HepG2 (cell line): Measurements from ENCODE around the gene SLC6A6. TPM values are rescaled to one million over a fixed set of nuclear protein-coding genes. Genes with fewer than 3 reads are reported as not detected.

Experiments used
- ATAC-seq: fragments of 200-7000 bp; cut with Tn5 transposase; 3 replicates; pipeline ENCODE4 v1.9.1; 2020; ENCODE audit warnings: mild to moderate bottlenecking, moderate library complexity
- BruUV-seq: library from RNA; stranded (reverse); fragments of 400-500 nt; replicated peaks from 2 replicates; lab custom pipeline; 2021; lab: Mats Ljungman, UMichigan
- CTCF ChIA-PET: fragments of 300-600 bp; formaldehyde crosslinking; extraction: SDS; loops from one replicate; lab custom pipeline; 2021; ENCODE audit warnings: low total read pairs, inconsistent platforms, low intra/inter-chr PET ratio; lab: Yijun Ruan, JAX
- POLR2A ChIA-PET: fragments of 350-600 bp; sonication (Branson Sonifier 250); formaldehyde crosslinking; loops from one replicate; lab custom pipeline; 2020; ENCODE audit warnings: antibody characterized with exemption, inconsistent platforms; lab: Yijun Ruan, JAX
- DNase-seq: peaks from one replicate; pipeline ENCODE4 v3.0.0-alpha.2; 2015; ENCODE audit warnings: low spot score
- FAIRE-seq: peaks from 3 replicates; lab custom pipeline; 2011; peaks lifted over from hg19 to GRCh38; lab: Jason Lieb, UNC
- H2AFZ ChIP-seq: one replicate; pipeline ENCODE4 v1.6.1; 2011; ENCODE audit warnings: low read length, inconsistent platforms
- H3K27ac ChIP-seq: fragments of 300-600 bp; 3 replicates; pipeline ENCODE4 v1.8.0; 2011; ENCODE audit warnings: mixed run types, mild to moderate bottlenecking, mixed read lengths, low read length, inconsistent platforms; ENCODE audit not compliant: insufficient read depth; ENCODE audit errors: extremely low read length
- H3K27me3 ChIP-seq, 2 experiments: fragments of 200-600 bp in 1 of 2; 2 replicates in 1 of 2; 3 replicates in 1 of 2; pipeline versions ENCODE4 v1.6.0 to v1.8.0; 2011; ENCODE audit warnings: low read length in 2 of 2, mild to moderate bottlenecking in 2 of 2, moderate library complexity in 2 of 2, inconsistent platforms in 1 of 2; ENCODE audit not compliant: insufficient read depth in 2 of 2, control insufficient read depth in 1 of 2
- H3K36me3 ChIP-seq, 2 experiments: fragments of 200-600 bp in 1 of 2; replicated peaks in 1 of 2; 2 replicates in 1 of 2; 3 replicates in 1 of 2; pipeline versions ENCODE4 v1.5.1 to v1.8.0; 2011; ENCODE audit warnings: low read length in 2 of 2, inconsistent platforms in 1 of 2; ENCODE audit not compliant: insufficient read depth in 2 of 2, control insufficient read depth in 1 of 2
- H3K4me1 ChIP-seq: 2 replicates; pipeline ENCODE4 v1.5.1; 2012; ENCODE audit warnings: low read length, inconsistent platforms; ENCODE audit not compliant: insufficient read depth
- H3K4me2 ChIP-seq: 2 replicates; pipeline ENCODE4 v1.6.0; 2011; ENCODE audit warnings: low read depth, low read length, inconsistent platforms
- H3K4me3 ChIP-seq, 3 experiments: fragments of 200-600 bp in 1 of 3; sonication (generic), shearing (Covaris generic) in 1 of 3; replicated peaks in 1 of 3; 2 replicates each; pipeline ENCODE4 v1.5.1; 2011 to 2016; ENCODE audit warnings: low read length in 3 of 3, inconsistent platforms in 2 of 3, low read depth in 2 of 3, mild to moderate bottlenecking in 2 of 3, control low read depth in 1 of 3, mixed read lengths in 1 of 3; ENCODE audit not compliant: insufficient read depth in 1 of 3
- H3K79me2 ChIP-seq: one replicate; pipeline ENCODE4 v1.6.1; 2011; ENCODE audit warnings: low read length, inconsistent platforms; ENCODE audit not compliant: insufficient read depth
- H3K9ac ChIP-seq: 2 replicates; pipeline ENCODE4 v1.6.0; 2011; ENCODE audit warnings: mild to moderate bottlenecking, low read depth, low read length, inconsistent platforms; ENCODE audit not compliant: insufficient read depth
- H3K9me3 ChIP-seq: 2 replicates; pipeline ENCODE4 v1.5.1; 2012; ENCODE audit warnings: mild to moderate bottlenecking, low read length
- H4K20me1 ChIP-seq: 2 replicates; pipeline ENCODE4 v1.6.0; 2011; ENCODE audit warnings: inconsistent platforms, mild to moderate bottlenecking, low read length, moderate library complexity; ENCODE audit not compliant: insufficient read depth
- ESRRA ChIP-seq: sonication (generic); formaldehyde crosslinking; IDR thresholded peaks from 2 replicates; pipeline ENCODE4 v1.5.1; 2020; ENCODE audit warnings: mild to moderate bottlenecking, low read depth, missing genetic modification reagents
- JUN ChIP-seq: sonication (generic); formaldehyde crosslinking; IDR thresholded peaks from 2 replicates; pipeline ENCODE4 v1.4.0; 2020; ENCODE audit warnings: mild to moderate bottlenecking, missing genetic modification reagents
- MAFK ChIP-seq, 2 experiments: IDR thresholded peaks in 1 of 2; conservative IDR thresholded peaks in 1 of 2; 2 replicates each; pipeline ENCODE4 v1.6.1; 2011; ENCODE audit warnings: improper control_type of control experiment in 2 of 2, low read length in 2 of 2
- ZNF569 ChIP-seq: sonication (generic); formaldehyde crosslinking; IDR thresholded peaks from 2 replicates; pipeline ENCODE4 v1.5.0; 2020; ENCODE audit warnings: mild to moderate bottlenecking, missing genetic modification reagents, moderate library complexity, borderline replicate concordance
- ZNF629 ChIP-seq: sonication (generic); formaldehyde crosslinking; conservative IDR thresholded peaks from 2 replicates; pipeline ENCODE4 v1.5.0; 2020; ENCODE audit warnings: missing genetic modification reagents
- WGBS: methylation state at CpG from one replicate; pipeline ENCODE4 v1.1.6; 2017; ENCODE audit warnings: low lambda C conversion rate; 5-methylcytosine and 5-hydroxymethylcytosine counted together
- in situ Hi-C: cut with HindIII; loops from 2 replicates; pipeline ENCODE4 v1.10.0; 2017; ENCODE audit warnings: low pct_unique_long_range_greater_than_20kb; ENCODE audit not compliant: extremely low pct_ligation_motif_present
- intact Hi-C: fragments of 100-400 bp; cut with micrococcal nuclease; formaldehyde crosslinking; loops from one replicate; pipeline ENCODE4 v1.10.0; 2022; ENCODE audit not compliant: unreplicated experiment
- polyA plus RNA-seq, 8 experiments: library from polyadenylated mRNA; depleted of rRNA in 3 of 8; stranded (reverse) in 7 of 8; unstranded in 1 of 8; fragments of >200 nt; fragmentation: Illumina TruSeq in 4 of 8; extraction: Trizol in 4 of 8; gene quantifications; 2 replicates each; pipeline versions ENCODE4 v1.2.1 to v1.2.3, GENCODE V29; 2011 to 2016; ENCODE audit warnings: low read depth in 4 of 8, missing spikeins in 1 of 8, mixed read lengths in 1 of 8; ENCODE audit not compliant: insufficient read depth in 1 of 8
- total RNA-seq, 5 experiments: library from RNA; depleted of rRNA; stranded (reverse); fragments of >200 nt; fragmentation: Illumina TruSeq; extraction: Trizol; gene quantifications; 2 replicates each; pipeline ENCODE4 v1.2.3, GENCODE V29; 2016; ENCODE audit warnings: low read depth in 1 of 5
- TF ChIP-seq, protein P1 (sequence below): sonication (generic); formaldehyde crosslinking; IDR thresholded peaks from 2 replicates; pipeline ENCODE4 v1.4.0; 2020; ENCODE audit warnings: missing genetic modification reagents, mild to moderate bottlenecking, borderline replicate concordance
- TF ChIP-seq, protein P2 (sequence below): IDR thresholded peaks from 2 replicates; pipeline ENCODE4 v1.6.1; 2016; ENCODE audit warnings: mild to moderate bottlenecking
- TF ChIP-seq, protein P3 (sequence below): sonication (generic); formaldehyde crosslinking; IDR thresholded peaks from 2 replicates; pipeline ENCODE4 v1.9.0; 2021; ENCODE audit warnings: missing genetic modification reagents, borderline replicate concordance

SLC6A6 gene
- total and polyA plus RNA-seq, 2 of the 13 experiments (the other 11 are each of a cell fraction or from before 2014, with no cell fraction given), result 14.1 to 20.7 TPM

DNA sequence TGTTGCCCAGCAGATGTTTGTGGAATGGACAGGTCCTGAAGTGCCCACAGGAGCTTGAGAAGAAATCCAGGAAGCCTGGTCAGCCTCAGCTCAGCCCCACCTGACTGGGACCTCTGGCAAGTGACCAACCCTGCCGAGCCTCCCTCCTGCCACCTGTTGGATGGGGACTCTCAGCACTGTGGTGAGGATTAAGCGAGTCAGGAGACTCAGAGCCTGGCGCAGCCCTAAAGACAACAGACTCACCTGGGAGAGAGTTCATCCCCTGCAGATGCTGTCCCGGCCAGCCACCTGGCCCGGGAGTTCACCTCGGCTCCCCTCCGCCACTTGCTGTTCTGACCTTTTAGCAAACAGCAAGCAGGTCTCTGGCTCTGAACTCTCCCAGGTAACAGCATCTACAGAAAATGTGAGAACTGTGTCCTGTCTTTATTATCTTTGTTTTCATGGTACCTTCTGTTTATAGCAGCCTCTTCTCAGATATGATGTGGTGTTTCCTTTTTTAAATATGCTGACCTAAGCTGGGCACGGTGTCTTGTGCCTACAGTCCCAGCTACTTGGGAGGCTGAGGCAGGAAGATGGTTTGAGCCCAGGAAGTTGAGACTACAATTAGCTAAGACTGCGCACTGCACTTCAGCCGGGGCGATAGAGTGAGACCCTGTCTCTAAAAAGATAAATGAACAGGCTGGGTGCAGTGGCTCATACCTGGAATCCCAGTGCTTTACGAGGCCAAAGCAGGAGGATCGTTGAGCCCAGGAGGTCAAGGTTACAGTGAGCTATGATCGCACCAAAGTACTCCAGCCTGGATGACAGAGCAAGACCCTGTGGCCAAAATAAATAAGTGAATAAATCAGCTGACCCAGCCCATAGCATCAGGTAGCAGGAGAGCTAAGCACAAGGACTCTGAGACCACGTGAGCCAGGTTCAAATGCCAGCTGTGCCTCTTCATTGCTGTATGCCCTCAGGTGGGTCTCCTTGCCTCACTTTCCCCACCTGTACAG, 32.4 kb upstream of the SLC6A6 start (continued):
- TF ChIP-seq, protein P1, sequence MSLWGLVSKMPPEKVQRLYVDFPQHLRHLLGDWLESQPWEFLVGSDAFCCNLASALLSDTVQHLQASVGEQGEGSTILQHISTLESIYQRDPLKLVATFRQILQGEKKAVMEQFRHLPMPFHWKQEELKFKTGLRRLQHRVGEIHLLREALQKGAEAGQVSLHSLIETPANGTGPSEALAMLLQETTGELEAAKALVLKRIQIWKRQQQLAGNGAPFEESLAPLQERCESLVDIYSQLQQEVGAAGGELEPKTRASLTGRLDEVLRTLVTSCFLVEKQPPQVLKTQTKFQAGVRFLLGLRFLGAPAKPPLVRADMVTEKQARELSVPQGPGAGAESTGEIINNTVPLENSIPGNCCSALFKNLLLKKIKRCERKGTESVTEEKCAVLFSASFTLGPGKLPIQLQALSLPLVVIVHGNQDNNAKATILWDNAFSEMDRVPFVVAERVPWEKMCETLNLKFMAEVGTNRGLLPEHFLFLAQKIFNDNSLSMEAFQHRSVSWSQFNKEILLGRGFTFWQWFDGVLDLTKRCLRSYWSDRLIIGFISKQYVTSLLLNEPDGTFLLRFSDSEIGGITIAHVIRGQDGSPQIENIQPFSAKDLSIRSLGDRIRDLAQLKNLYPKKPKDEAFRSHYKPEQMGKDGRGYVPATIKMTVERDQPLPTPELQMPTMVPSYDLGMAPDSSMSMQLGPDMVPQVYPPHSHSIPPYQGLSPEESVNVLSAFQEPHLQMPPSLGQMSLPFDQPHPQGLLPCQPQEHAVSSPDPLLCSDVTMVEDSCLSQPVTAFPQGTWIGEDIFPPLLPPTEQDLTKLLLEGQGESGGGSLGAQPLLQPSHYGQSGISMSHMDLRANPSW (CRISPR knock-in tag), result no peak

DNA sequence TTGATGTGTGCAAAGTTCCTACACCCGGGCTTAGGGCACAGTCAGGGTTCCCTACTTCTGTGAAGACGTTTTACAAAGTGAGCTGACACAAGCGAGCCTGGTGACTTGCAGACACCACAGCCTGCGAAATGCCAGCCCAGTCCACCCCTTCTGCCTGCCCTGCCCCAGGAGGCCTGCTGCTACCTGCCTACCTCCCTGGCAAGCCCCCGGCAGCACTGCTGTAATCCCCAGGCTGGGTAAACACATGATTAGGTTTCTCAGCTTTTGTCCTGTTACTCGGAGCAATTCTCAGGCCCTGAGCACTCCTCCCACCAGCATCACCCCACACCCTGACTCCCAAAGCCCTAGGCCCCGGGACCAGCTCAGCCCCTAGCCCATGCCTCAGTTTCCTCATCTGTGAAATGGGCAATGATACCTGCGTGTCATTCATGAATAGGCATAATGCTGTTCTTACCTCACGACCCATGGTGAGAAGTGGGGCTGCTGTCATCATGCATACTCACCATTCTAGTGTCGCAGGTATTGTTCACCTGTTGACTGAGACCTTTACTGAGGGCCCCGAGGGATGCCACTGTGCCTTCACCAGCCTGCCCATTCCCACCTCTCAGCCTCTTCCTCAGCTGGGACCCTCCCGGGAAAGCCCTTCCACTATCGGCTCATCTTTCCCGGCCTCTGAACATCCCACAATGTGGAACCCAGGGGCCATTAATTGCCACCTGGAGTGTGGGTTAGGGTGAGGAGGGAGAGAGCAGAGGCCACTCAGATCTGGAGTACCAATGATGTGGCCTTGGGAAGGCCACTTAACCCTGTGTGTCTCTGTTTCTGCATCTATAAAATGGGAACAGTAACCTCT, 31.5 kb upstream of the SLC6A6 start:
- ChIA-PET CTCF (no interaction called here), POLR2A (no interaction called here)
- no peak overlapping the region for H3K4me3 ChIP-seq
- intact Hi-C loops (loop anchor here (1.0 kb wide), 1 partner anchor 110 kb away; no protein-coding TSS in a partner anchor), in situ Hi-C loops (loop anchor here (5.0 to 10.0 kb wide), 2 partner anchors 84 to 106 kb away; no protein-coding TSS in a partner anchor)
- no peak overlapping the region for H3K9ac ChIP-seq
- 46% methylated on average over 7 of the region's 14 CpGs for WGBS
- H2AFZ ChIP-seq, result no peak overlapping the region
- no peak for ATAC-seq
- no peaks in the 10 kb centered on the region for H3K9me3 ChIP-seq
- no peaks in the 10 kb centered on the region for H4K20me1 ChIP-seq
- no peaks in the 10 kb centered on the region for H3K36me3 ChIP-seq
- FAIRE-seq, result no peak
- no peaks in the 10 kb centered on the region for H3K79me2 ChIP-seq
- H3K4me2 ChIP-seq, result peak overlapping the region; percentile 13; the same call in 1 of the 2 replicates
- H3K27me3 ChIP-seq, result peaks cover 3 to 38% of the 10 kb centered on the region in 2 experiments; a peak in 3 of 5 replicates
- no peak for DNase-seq
- no TSS peak for BruUV-seq
- no peak overlapping the region for H3K27ac ChIP-seq
- H3K4me1 ChIP-seq, result peaks cover 32% of the 10 kb centered on the region
- TF ChIP-seq, protein P2, sequence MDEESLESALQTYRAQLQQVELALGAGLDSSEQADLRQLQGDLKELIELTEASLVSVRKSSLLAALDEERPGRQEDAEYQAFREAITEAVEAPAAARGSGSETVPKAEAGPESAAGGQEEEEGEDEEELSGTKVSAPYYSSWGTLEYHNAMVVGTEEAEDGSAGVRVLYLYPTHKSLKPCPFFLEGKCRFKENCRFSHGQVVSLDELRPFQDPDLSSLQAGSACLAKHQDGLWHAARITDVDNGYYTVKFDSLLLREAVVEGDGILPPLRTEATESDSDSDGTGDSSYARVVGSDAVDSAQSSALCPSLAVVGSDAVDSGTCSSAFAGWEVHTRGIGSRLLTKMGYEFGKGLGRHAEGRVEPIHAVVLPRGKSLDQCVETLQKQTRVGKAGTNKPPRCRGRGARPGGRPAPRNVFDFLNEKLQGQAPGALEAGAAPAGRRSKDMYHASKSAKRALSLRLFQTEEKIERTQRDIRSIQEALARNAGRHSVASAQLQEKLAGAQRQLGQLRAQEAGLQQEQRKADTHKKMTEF (CRISPR knock-in tag), result no peak
- TF ChIP-seq, protein P3, sequence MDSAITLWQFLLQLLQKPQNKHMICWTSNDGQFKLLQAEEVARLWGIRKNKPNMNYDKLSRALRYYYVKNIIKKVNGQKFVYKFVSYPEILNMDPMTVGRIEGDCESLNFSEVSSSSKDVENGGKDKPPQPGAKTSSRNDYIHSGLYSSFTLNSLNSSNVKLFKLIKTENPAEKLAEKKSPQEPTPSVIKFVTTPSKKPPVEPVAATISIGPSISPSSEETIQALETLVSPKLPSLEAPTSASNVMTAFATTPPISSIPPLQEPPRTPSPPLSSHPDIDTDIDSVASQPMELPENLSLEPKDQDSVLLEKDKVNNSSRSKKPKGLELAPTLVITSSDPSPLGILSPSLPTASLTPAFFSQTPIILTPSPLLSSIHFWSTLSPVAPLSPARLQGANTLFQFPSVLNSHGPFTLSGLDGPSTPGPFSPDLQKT (CRISPR knock-in tag), result no peak
- TF ChIP-seq MAFK (conservative IDR thresholded peaks at IDR 0.05 in 1 of 2, IDR thresholded peaks at IDR 0.05 in 1 of 2; ENCODE audit: low read length in 2 of 2) (no peak), ESRRA (CRISPR knock-in tag) (0 out of 2 replicates have a peak, but pooled peaks have one; percentile 2), ZNF629 (CRISPR knock-in tag) (0 out of 2 replicates have a peak, but pooled peaks have one; percentile 40), JUN (CRISPR knock-in tag) (no peak), ZNF569 (no peak)
